NCI-H2029 treated with DMSO at 0.1 percent for 48 hours (cell line): ENCODE data around the gene PLEKHA7.
A peak's percentile ranks its signal among the peaks of the same experiment; 100 is the strongest.

Source experiments
- DNase-seq: peaks from one replicate; lab custom pipeline; 2025; lab: John Stamatoyannopoulos, UW

The PLEKHA7 gene

DNA sequence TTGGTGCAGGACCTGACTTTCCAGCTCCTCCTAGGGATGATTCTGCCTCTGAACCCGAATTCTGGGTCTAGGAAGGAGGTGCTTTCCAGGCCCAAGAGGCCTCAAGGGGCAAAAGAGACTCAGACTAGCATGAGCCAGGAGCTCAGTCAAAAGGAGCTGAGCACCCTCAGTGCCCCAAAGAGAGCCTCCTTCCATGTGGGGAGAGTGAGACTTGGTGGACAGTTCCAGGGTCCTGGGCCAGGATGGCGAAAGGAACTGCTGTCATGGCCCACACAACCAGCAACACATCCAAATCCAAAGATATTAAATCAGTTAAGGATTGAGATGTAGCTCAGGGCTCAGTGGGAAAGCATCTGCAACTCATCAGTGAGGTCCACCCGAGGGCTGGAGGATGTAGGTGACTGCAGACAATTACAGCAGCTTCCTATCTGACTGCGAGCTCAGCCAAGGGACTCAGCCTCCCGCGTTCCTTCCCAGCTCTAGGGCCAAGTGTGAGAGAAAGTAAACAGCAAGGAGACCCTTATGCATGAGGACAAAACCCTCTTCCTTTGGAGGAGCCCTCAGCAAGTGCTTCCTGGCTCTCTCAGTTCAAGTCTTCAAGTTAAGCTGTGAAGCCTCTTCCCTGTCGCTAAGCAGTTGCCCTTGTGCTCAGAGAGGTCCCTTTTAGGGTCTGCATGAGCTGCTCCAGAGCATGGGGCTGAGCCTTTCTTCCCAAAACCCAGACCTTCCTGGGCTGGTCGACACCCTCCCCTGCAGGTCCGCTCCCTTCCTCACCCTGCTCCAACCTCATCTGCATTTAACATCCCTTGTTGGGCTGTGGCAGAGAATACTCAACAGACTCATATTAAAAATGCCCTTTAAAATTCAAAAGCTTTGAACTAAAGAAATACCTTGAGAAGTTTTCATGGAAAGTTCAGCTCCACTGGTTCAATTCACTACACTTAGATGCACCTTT lies 240.0 kb downstream of the PLEKHA7 start:
- no peak for DNase-seq

DNA sequence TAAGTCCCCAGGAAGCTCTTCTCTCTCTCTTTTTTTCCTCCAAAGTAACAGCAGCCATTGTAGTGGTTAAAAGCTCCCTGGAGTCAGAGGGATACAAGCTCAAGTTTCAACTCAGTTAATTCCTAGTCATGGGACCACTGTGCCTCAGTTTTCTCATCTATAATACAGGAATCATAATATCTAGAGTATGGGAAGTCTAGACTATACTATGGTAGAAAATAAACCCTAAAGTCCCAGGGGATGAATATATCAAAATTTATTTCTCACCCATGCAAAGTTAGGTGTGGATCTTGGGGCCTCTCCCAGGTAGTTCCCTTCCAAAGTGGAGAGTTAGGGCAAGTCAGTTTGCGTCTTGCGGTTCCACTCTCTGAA lies 242.1 kb downstream of the PLEKHA7 start:
- DNase-seq = no peak

DNA sequence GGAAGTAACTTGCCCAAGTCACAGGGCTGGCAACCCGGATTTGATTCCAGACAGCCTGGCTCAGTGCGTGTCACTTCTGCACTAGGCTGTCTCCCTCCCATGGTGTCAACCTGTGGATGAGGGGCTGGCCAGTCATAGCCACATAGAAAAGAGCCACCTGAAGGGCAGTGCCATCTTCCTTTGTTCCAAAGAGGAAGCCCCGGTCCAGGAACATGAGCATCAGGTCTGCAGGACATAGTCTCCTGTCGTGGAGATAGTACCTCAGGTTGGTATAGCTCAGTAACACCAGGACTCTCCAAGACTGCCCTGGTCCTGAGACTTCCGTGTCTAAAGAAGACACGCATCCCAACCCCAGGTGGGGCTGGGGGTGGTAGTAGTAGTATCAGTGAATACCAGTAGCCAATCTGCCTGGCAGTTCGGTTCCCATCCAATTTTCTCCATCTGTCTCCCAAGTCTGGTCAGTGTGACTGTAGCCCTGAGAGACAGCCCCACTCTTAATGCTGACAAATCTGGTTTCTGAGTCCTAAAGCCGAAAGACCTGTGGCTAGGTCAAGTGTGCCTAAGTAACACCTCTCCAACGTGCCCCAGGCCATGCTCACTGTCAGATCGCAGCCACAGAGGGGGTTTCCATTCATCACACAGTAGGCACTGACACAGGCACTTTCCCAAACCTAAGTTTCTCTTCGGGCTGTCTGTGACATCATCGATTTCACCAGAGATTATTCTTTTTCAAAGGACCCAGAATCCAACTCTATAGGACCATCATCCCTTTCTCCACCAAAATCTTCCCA lies 242.7 kb downstream of the PLEKHA7 start:
- no peak for DNase-seq

DNA sequence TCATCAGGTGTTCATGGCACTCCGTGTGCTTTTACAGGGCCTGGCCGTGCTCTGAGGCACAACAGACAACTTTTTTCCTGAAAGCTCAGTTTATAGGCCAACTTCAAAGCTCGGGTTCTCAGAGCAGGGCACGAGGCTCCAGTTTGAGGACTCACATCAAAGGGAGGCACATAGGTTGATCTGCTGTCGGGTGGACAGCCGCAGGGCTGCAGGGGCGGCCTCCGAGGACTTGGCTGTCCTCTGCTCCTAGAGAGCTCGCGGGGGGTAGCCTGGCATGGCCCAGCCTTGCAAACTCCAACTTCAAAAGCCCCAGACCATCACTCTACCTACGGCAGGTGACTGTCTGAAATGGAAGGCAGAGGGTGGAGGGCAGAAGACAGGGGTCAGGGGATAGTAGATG lies 244.2 kb downstream of the PLEKHA7 start:
- DNase-seq = no peak

DNA sequence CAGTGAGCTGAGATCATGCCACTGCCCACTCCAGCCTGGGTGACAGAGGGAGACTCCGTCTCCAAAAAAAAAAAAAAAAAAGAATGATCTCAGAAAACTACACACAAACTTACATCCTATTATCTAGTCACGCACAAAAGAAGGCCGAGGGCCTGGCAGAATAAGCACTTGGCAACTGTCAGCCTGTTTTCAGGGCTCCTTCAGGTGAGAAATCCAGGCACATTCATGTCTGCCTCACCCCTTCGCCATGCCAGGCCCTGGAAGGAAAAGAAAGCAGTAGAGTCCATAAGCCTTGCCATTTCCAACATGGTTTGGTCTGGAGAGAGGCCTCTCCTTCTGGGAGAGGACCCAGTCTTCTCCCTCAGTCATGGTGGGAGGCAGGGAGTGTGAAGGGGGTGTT lies 244.8 kb downstream of the PLEKHA7 start:
- DNase-seq = no peak

DNA sequence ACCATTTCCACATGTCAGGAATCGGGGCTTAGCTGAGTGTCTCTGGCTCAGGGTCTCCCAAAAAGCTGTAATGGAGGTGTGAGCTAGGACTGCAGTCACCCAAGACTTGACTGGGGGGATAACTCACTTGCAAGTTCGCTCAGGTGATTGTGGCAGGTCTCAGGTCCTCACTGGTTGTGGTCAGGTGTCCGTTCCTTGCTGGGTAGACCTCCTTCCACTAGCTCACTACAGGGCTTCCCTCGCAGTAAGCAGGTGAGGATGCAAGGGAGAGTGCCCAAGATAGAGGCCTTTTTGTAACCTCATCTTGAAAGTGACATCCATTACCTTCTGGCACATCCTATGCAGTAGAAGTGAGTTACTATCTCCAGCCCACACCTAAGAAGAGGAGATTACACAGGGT lies 246.3 kb downstream of the PLEKHA7 start:
- no peak for DNase-seq

DNA sequence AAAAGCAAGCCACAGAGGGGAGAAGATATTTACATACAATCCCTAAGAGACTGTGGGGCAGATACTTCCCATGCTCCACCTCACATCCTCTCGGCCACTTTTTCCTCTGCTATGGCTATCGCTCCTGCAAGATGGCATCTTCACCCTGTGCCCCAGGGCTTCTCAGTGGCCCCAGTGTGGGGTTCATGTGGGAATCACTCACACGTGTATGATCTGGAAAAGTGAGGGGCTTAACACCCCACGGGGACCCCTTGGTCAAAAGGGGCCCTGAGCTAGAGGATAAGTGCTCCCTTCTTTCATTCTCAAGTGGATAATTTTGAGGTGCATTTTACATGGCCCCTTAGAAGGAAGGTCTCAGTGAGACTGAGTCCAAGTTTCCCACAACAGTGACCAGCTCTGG lies 247.1 kb downstream of the PLEKHA7 start:
- DNase-seq = no peak

DNA sequence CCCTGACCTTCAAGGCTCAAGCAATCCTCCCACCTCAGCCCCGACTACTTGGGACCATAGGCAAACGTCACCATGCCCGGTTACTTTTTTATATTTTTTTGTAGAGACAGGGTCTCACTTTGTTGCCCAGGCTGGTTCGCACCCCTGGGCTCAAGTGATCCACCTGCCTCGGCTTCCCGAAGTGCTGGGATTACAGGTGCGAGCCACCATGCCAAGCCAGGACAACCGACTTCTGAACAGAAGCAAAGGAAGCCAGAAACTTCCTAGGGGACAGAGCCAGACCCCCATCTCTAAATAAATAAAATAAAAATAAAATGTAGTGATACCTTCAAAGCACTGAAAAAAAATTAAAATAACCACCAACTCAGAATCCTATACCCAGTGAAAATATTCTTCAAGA lies 249.3 kb downstream of the PLEKHA7 start:
- no peak for DNase-seq

DNA sequence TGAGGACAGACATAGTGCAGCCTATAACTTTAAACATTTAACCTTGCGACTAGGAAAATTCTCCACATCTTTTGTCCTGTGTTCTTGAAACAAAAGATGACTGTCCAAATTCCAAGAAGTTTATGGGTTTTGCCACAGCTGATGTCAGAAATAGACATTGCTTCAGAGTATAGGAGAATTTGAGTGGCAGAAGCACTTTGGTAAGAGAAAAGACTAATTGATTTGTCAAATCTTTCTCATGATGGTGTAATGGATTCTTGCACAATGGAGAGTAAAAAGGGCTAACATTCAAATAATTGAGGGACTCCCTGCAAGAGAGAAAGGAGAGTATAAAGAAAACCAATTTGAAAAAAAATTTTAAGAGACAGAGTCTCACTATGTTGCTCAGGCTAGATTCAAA lies 250.5 kb downstream of the PLEKHA7 start:
- no peak for DNase-seq

DNA sequence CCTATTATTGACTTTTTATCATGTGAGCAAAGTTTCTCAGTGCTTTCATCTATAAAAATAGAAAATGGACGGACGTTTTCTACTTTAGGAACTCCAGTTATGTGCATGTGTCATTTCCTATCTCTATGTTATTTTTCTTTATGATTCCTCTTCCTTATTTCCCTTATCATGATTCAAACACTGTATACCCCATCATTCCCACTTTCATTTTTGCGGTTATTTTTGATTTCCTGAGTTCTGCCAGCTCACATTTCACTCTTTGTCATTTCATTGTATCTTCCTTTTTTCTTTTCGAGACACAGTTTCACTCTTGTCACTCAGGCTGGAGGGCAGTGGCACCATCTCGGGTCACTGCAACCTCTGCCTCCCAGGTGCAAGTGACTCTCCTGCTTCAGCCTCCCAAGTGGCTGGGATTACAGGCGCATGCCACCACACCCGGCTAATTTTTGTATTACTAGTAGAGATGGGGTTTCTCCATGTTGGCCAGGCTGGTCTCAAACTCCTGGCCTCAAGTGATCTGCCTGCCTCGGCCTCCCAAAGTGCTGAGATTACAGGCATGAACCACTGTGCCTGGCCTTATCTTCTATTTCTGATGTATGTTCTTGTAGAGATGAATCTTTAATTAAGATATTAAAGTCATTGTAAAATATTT lies 254.2 kb downstream of the PLEKHA7 start:
- DNase-seq = no peak

DNA sequence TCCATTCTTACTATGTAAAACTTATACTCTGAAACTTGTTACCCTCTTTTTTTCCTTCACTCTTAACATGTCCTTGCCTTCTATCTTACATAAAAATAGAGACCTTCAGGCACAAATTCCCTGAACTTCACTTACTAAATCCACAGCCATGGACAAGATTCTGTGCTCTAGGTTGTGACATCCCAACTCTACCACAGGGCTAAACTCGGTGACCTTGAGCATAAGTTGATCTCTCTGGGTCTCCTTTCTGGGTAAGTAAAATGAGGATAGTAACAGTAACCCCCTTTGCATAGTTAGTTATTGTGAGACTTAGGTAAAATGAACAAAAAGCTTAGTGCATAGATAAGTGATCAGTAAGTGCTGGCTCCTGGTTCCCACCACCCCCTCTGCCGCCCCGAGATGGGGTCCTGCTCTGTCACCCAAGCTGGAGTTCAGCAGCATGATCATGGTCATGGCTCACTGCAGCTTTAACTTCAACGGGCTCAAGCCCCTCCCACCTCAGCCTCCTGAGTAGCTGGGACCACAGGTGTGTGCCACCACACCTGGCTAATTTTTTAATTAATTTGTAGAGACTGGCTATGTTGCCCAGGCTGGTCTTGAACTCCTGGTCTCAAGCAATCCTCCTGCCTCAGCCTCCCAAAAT lies 255.7 kb downstream of the PLEKHA7 start:
- no peak for DNase-seq

DNA sequence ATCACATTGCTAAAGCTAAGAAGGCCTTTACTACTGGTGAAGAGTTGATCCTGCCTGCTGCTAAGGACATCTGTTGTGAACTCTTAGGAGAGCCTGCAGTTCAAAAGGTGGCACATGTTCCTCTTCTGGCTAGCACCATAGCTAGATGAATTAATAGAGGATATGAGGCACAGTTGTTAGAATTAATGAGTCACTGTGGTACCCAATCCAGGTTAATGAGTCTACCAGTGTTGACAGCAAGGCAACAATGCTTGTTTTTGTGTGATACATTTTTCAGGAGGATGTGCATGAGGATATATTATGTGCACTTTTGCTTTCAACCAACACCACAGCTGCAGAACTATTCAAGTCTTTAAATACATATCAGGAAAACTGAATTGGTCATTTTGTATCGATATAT lies 263.8 kb downstream of the PLEKHA7 start:
- no peak for DNase-seq

DNA sequence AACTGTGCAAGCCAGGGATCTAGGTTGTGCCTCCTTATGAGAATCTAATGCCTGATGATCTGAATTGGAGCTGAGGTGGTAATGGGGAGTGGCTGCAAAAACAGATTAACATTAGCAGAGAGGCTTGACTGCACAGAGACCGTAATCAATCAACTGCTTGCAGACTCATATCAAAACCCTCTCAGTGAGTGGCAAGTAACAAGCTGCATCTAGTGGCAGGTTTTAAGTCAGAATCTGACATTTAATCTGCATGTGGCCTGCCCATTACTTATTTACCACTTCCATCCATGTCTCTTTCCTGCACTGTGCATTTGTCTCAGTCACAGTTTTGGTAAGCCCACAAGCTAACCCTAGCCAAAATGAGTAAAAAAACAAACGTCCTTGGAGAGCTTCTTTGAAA lies 264.5 kb downstream of the PLEKHA7 start:
- DNase-seq = no peak

DNA sequence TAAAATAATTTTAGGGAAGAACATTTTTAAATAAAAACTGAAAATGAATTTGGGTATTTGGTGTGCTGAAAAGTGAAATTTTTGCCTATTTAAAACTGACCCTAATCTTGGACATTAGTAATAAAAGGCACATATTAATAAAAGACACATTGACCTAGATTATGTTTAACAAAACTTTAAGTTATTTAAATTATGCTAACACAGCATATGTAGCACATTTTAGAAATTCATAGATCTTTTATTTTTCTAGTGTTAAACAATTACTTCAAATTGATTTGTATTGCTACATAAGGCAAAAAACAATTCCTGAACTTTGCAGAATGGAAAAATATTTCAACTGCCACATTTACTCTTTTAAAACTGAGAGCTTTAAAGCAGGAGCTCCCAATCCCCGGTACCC lies 265.1 kb downstream of the PLEKHA7 start:
- DNase-seq = no peak

DNA sequence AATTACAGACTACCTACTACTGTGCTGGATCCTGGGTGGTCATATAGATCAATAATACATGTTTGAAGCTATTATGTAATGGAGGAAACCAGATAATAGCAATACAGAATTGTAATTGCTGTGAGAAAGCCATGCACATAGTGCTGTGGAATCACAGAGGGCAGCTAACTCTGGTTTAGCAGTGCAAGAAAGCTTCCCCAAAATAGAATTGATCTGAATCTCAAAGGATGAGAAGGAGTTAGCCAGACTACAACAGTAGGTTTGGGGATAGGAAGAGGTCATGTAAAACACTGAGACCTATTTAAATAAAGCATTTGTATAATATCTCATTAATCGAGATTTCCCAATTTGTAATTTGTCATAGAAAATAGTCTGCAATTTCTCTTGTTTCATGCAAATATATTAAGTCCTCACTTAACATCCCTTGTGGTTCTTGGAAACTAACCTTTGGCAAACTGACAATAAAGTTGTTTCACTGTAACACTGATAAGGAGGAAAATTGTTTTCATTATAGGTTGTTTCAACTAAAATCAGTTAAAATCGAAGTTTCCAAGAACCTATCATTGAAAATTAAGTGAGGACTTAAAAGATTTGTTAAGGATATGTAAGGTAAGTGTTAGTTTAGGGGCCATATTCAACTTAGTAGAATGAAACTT lies 268.1 kb downstream of the PLEKHA7 start:
- no peak for DNase-seq

DNA sequence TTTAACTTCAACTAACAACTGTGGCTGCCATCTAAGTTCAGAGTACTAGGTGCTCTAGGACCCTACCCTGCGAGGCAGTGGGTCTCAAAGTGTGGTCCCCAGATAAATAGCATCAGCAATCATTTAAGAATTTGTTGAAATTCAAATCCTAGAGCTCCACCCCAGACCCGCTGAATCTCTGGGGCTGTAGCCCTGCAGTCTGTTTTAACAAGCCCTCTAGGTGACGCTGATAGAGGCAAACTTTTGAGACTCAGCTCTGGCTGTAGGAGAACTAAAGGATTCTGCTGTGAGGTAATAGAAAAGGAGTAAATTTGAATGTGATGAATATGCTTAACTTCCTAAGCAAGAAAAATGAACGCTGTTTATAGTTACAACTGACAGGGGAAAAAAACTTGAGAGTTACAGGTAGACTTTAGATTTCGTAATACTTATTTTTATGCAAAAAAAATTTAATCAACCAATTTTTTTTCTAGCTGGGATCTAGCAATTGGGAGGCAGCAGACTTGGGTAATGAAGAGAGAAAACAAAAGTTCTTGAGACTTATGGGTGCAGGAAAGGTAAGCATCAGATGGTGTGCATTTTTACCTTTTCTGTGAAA lies 270.0 kb downstream of the PLEKHA7 start:
- DNase-seq = no peak

DNA sequence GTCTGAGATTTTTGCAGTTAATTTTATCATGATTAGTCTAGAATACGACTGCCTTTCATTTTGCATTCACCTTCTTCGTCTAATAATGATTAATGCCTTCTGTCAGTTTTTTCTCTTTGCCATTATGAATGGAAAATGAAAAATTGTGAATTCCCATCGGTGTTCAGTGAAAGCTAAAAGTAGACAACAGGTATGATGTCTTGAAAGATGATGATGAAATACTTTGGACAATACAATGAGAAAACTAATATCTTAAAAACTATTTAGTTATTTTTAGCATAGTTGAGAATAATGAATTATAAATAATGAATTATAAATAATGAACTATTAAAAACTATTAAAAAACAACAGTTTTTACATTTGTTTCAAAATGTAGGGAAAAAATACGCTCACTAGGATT lies 270.7 kb downstream of the PLEKHA7 start:
- no peak for DNase-seq

DNA sequence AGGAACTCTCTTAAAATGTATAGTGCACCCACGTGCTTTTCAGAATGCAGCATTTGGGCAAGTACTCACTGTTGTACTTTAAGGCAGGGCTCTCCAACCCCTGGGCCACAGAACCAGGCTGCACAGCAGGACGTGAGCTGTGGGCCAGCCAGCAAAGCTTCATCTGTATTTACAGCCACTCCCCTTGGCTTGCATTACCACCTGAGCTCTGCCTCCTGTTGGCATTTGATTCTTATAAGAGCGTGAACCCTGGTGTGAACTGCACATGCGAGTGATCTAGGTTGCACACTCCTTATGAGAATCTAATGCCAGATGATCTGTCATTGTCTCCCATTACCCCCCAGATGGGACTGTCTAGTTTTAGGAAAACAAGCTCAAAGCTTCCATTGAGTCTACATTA lies 272.7 kb downstream of the PLEKHA7 start:
- DNase-seq = no peak

DNA sequence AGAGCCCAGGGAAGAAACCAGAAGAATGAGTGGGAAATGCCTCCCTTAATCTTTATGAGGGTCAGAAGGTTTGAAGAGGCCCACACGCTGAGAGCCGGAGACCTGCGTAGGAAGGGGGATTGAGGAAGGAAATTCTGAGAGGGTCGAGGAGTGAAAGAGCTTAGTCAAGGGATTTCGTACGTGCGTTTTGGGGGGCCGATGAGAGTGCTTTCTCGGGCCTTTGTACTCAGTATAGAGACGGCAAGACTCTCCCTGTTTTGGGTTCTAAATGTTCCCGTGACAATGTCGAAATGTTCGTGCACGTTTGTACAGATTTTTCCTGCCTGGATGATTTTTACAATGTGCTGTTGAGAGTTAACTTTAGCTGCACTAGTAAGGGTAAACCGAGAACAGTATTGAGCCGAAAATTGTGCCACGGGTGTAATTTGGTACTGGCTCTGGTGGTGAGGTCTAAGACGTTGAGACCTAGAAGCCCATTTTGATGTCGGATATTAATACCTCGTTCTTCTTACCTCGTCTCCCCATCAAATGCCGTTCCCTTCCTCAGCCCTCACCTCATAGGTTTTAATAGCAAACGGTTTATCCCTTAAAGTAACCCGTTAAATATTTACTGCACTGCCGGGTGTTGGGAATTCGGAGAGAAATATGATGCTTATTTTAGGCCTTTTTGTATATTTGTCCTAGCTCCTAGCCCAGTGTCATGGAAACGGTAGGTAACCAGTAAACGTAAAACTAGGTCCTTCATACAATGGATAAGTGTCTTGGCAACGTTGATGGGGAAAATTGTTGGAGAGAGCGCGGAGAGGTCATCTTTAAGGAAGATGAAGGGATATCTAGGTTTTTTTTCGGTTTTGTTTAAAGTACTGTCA lies 275.0 kb downstream of the PLEKHA7 start:
- DNase-seq = peak; percentile 64

DNA sequence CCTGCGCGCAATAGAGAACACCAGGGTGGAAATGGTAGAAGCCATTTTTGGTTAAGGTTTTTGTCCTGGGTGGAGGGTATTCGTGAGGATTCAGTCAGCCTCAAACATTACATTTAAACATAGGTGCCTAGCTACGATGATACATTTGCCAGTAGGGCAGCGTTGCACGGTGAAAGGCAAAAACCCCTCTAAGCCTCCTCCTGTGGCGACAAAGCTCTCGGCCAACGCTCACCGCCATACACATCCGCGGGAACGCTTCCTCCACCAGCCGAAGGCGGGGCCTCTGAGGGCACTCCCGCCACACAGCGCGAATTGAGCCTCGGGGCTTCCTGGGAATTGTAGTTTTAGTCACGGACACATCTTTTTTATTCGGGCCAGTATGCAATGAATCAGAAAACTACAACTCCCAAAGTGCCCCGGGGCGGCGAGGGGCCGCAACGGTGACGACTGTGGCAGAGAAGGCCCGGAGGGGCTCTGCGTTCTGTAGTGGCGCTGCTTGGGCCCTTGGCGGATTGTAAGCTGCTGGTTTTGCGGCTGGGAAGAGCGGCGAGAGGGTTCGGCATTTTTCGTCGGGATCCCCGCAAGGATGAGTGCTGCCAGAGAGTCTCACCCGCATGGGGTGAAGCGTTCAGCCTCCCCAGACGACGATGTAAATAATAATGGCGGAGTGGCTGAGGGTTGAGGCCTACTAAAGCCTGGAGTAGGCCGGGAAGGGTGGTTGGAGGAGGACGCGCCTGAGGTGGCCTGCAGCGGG lies 275.8 kb downstream of the PLEKHA7 start, which contains the start of gene C11orf58:
Gene C11orf58, plus strand, starts transcription at position 455 of the 754 bp plus-strand sequence. Its CDS starts 132 bp downstream, at position 587.
- DNase-seq = peak; percentile 91
